Right atrium auricular region (tissue), 2 donors: ENCODE data around the gene FOXF1. TPM values are rescaled to one million over a fixed set of nuclear protein-coding genes. Genes with fewer than 3 reads are reported as not detected.

Source experiments
- DNase-seq: peaks from one replicate; pipeline ENCODE4 v3.0.0-alpha.2; 2019; ENCODE audit warnings: low spot score
- H3K27ac ChIP-seq, 2 donors: fragments of 200-600 bp; sonication (generic); 1 replicate in 1 of 2; 2 replicates in 1 of 2; pipeline ENCODE4 v1.5.1; 2016 to 2019
- H3K27me3 ChIP-seq, 2 donors: fragments of 200-600 bp; sonication (generic); one replicate each; pipeline versions ENCODE4 v1.5.1 to v1.6.0; 2017 to 2019
- H3K36me3 ChIP-seq: fragments of 200-600 bp; sonication (generic); one replicate; pipeline ENCODE4 v1.5.1; 2016
- H3K4me1 ChIP-seq, 2 donors: fragments of 200-600 bp; sonication (generic); one replicate each; pipeline versions ENCODE4 v1.5.1 to v1.6.0; 2017 to 2019
- H3K4me3 ChIP-seq, 2 donors: fragments of 200-600 bp; sonication (generic); 1 replicate in 1 of 2; 2 replicates in 1 of 2; pipeline ENCODE4 v1.5.1; 2017 to 2019; ENCODE audit warnings: mild to moderate bottlenecking in 1 of 2, moderate library complexity in 1 of 2
- H3K9me3 ChIP-seq, 2 donors: fragments of 200-600 bp; sonication (generic); one replicate each; pipeline ENCODE4 v1.5.1; 2019
- total RNA-seq, 2 donors: library from RNA; depleted of rRNA; stranded (reverse); fragments of >200 nt; gene quantifications; one replicate each; pipeline ENCODE4 v1.1.0, GENCODE V29; 2016
- TF ChIP-seq, protein P1 (sequence below), 2 donors: fragments of 200-600 bp; sonication (generic); IDR thresholded peaks; one replicate each; pipeline ENCODE4 v1.5.1; 2019; ENCODE audit warnings: antibody characterized with exemption in 2 of 2

Gene FOXF1
- total RNA-seq, 2 donors from 2014 or later, result 0.44 TPM; not detected in 1

DNA sequence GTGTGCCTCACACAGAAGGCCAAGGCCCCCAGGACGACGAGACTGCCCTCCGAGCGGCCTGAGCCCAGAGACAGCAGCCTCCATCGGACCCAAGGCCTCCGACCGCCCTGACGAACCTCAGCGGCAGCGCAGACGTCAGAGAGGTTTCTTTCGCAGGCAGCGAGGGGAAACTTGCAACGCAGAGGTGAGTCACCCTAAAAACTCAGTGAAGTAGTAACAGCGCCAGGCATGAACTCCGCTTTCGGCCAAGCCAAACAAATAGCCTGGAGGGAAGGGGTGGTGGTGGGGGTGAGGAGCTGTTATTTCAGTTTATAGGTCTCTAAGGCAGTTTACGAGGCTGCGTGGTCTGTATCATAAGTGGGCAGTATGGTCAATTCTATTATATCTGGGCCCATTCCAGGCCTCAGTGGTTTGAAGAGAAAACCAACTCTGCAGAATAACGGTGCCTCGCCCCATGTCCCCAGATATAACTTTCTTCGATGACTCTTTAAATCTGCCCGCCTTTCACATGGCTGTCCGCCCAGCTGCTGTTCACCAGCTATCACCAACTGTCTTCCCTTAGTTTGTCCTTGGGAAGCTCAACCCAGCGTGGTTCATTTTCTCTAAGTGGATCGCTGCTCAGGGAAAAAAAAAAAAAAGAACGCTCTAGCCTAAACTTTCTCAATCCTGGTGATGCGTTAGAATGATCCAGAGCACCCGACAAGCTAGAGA, 43.5 kb upstream of the FOXF1 start:
- Histone ChIP-seq H3K27me3 (no peaks in the 10 kb centered on the region), H3K27ac (no peak overlapping the region), H3K9me3 (peaks cover 0 to 3% of the 10 kb centered on the region in 2 donors), H3K4me1 (no peaks in the 10 kb centered on the region), H3K36me3 (no peaks in the 10 kb centered on the region), H3K4me3 (no peak overlapping the region)
- TF ChIP-seq, protein P1, sequence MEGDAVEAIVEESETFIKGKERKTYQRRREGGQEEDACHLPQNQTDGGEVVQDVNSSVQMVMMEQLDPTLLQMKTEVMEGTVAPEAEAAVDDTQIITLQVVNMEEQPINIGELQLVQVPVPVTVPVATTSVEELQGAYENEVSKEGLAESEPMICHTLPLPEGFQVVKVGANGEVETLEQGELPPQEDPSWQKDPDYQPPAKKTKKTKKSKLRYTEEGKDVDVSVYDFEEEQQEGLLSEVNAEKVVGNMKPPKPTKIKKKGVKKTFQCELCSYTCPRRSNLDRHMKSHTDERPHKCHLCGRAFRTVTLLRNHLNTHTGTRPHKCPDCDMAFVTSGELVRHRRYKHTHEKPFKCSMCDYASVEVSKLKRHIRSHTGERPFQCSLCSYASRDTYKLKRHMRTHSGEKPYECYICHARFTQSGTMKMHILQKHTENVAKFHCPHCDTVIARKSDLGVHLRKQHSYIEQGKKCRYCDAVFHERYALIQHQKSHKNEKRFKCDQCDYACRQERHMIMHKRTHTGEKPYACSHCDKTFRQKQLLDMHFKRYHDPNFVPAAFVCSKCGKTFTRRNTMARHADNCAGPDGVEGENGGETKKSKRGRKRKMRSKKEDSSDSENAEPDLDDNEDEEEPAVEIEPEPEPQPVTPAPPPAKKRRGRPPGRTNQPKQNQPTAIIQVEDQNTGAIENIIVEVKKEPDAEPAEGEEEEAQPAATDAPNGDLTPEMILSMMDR (IDR thresholded peaks at IDR 0.05), result no peak
- DNase-seq, result no peak

DNA sequence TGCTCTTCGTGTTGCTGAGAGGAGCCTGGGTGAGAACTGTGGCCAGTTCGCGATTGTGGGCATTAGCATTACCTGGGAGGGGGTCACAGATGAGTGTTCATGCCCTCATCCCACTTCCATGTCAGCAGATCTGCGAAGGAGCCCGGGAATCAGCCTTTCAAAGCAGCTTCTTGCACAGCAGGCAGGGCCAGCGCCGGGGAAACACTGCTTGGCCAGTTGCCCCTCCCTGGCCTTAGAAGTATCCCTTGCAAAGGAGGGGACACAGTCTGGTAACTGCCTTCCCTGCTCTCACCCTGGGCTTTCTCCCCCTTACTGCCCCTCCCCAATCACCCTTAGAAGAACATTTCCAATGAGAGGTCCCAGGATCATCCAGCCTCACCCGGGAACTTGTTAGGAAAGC, 42.8 kb upstream of the FOXF1 start:
- H3K4me3 ChIP-seq, result no peak overlapping the region
- H3K36me3 ChIP-seq, result no peaks in the 10 kb centered on the region
- no peaks in the 10 kb centered on the region for H3K4me1 ChIP-seq
- H3K9me3 ChIP-seq, result peaks cover 0 to 8% of the 10 kb centered on the region in 2 donors
- no peak overlapping the region for H3K27ac ChIP-seq
- TF ChIP-seq, protein P1 (IDR thresholded peaks at IDR 0.05), result no peak
- H3K27me3 ChIP-seq, result no peaks in the 10 kb centered on the region
- DNase-seq, result no peak

DNA sequence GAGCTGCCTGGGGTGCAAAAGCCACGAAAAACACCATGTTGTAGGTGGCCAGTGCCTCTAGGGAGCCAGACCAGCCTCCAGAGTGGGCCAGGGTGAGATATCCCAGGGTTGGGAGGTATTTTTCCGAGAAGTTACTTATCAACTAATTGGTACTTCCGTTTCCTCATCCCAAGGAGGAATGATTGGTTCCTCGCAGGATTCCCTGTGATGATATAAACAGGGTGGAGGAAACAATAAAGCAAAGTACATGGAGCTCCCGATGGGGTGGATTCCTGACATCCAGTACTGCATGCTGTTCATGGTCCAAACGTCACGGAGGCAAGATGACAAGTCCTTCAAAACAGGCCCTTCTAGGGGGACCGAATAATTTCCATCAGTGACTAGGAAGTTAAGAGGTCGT, 39.4 kb upstream of the FOXF1 start:
- H3K9me3 ChIP-seq, result peaks cover 0 to 8% of the 10 kb centered on the region in 2 donors
- H3K4me3 ChIP-seq, result no peak overlapping the region
- TF ChIP-seq, protein P1 (IDR thresholded peaks at IDR 0.05), result no peak
- no peak overlapping the region for H3K27ac ChIP-seq
- H3K4me1 ChIP-seq, result no peaks in the 10 kb centered on the region
- H3K36me3 ChIP-seq, result no peaks in the 10 kb centered on the region
- no peaks in the 10 kb centered on the region for H3K27me3 ChIP-seq
- DNase-seq, result no peak

DNA sequence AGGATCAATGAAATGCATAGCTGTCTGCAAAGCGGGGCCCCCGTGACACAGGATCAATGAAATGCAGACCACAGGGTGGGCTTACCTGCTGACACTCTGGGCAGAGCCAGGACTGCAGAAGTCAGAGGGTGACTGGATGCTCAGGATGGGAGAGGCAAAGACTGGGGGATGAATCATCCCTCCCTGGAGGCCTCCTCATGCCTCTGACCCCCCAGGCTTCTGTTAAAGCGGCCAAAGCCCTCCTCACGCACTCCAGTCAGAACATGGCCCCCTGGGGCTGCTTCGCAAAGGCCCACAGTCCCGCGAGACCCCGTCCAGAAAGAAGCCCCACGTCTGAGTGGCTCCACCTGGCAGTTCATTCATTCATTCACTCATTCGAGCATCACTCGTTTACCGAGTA, 38.4 kb upstream of the FOXF1 start:
- no peaks in the 10 kb centered on the region for H3K36me3 ChIP-seq
- H3K4me1 ChIP-seq, result no peaks in the 10 kb centered on the region
- no peaks in the 10 kb centered on the region for H3K27me3 ChIP-seq
- H3K9me3 ChIP-seq, result peaks cover 0 to 8% of the 10 kb centered on the region in 2 donors
- H3K4me3 ChIP-seq, result no peak overlapping the region
- no peak for DNase-seq
- TF ChIP-seq, protein P1 (IDR thresholded peaks at IDR 0.05), result no peak
- no peak overlapping the region for H3K27ac ChIP-seq

DNA sequence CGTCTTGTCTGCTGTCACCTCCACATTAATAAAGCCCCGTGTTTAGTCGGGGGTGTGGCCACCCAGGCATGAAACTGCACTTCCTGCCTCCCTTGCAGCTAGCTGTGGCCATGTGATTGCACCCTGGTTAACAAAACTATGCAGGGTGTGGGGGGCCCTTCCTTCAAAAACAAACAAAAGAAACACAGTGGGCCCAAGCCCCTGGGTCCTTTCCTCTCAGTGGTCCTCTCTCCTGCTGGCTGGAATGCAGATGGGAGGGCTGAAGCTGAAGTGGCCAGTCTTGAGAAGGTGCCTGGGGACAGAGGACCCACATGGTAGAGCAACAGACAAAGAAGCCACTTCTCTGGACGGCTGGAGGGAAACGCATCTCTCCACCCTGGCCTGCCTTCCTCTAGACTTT, 38.0 kb upstream of the FOXF1 start:
- no peaks in the 10 kb centered on the region for H3K27me3 ChIP-seq

More for the DNA sequence above, 38.0 kb upstream of the FOXF1 start:
- no peak for DNase-seq
- Histone ChIP-seq H3K27ac (no peak overlapping the region), H3K9me3 (peaks cover 0 to 8% of the 10 kb centered on the region in 2 donors), H3K4me3 (no peak overlapping the region), H3K4me1 (no peaks in the 10 kb centered on the region), H3K36me3 (no peaks in the 10 kb centered on the region)
- TF ChIP-seq, protein P1 (IDR thresholded peaks at IDR 0.05), result no peak
